AG20443 (cell line): ENCODE data around the gene SLC5A6.

Source experiments
- DNase-seq: peaks from one replicate; pipeline ENCODE4 v3.0.0; 2012; ENCODE audit warnings: low spot score, mixed read lengths

Gene SLC5A6

DNA sequence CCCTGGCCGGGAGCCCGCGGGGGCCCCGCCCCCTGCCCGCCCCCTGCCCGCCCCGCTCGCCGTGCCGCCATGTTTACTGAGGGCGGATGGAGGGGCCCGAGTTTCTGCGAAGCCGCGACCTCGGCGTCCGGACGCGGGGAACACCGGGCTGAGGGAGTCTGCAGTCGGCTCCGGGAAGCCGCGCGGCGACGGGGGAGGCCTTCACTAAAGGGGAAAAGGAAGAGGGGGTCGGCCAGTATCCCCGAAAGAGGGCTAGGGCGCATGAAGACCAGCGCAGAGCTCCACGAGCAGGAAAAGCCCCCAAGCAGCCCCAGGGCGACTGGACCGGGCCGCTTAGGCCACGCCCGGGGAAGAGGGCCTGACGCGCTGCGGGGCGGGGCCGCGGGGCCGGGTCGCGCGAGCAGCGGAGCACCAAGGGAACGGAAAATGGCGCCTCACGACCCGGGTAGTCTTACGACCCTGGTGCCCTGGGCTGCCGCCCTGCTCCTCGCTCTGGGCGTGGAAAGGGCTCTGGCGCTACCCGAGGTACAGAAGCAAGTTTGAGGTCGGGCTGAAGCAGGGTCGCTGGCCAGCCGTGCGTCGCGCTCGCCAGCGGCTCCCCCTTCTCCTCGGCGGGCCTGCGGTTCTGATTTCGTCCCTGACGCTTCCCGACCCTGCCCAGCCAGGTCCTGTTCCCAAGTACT is at the start of gene SLC5A6, which contains the start of gene ATRAID:
SLC5A6 (minus strand) TSS at position 326 of the 683 bp plus-strand sequence. CDS start 4,618 bp downstream, outside the sequence.
ATRAID (plus strand) TSS at position 99 of the 683 bp plus-strand sequence; CDS start at position 427, 328 bp downstream.
- peak; percentile 98 for DNase-seq

- DNase-seq, result no peak
These were observed 49.3 kb upstream of the SLC5A6 start for GRCh38 chr2:27261241-27261925.

DNA sequence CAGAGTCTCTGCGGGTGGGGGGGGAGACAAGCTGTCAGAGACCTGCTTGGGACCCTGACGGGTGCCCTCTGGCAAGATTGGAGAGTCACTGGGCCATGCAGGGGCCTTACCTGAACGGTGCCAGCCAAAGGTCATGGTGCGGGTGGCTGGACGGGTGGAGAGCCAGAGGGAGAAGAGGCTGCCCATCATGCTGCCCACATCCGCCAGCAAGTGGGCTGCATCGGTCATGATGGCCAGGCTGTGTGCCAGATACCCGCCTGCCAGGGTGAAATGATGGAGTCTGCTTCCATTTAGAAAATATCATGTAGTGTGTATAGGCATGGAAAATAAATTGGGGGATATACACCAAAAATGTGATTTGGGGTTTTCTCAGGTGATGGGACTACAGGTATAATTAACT is 46.0 kb upstream of the SLC5A6 start:
- DNase-seq, result no peak

- no peak for DNase-seq
These were observed 44.9 kb upstream of the SLC5A6 start for GRCh38 chr2:27256855-27257454.

DNA sequence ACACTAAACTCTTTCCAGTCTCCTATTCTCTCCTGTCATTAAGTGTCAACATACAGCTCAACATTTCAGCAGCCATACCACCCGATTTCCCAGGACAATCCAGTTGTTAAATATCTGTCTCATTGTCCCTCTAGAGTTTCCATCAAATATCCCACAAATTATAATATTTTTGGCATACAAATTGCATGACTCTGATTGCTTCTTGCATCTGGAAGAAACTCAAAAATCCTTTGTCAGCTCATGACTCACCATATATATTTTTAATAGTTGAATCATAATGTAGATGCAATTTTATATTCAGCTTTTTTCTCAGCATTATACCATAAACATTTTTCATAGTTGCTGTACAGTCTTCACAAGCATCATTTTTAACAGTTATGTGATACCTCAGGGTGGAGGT is 43.6 kb upstream of the SLC5A6 start:
- DNase-seq, result peak; percentile 59

GRCh38 chr2:27255187-27255586 is 43.1 kb upstream of the SLC5A6 start:
- no peak for DNase-seq

- no peak for DNase-seq
These were observed 39.7 kb upstream of the SLC5A6 start for GRCh38 chr2:27251766-27252165.

DNA sequence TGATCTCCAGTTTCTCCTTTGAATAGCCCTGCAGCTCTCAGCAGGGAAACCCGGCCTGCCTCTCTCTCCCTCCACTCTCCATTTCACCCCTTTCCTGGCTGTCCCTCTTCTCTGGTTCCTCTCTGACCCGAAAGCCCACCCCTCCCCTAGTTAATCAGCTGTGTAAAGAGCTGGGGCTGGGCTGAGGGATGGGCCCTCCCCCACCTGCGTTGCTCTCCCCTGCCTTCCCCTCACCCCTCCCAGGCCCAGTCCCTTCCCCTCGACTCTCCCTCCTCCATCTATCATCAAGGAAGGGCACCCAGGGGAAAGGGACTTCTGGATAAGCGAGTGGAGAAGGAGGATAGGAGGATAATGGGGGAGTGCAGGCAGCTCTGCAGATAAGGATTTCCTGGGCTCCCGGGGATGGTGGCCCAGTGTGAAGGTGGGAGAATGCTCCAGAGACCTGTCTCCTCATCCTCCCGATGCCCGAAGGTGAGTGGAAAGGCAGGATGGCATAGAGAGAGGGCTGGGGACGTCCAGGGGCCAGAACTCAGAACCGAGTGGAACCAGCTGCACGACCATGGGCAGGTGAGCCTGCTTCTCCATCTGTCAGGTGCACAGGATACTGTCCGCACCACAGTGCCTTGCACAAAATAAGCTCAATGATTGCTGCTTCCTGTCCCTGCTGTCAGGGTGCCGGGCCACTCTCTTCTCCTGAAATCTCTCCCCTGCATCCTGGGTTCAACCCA is 38.7 kb upstream of the SLC5A6 start:
- DNase-seq, result no peak

GRCh38 chr2:27249891-27250651 is 38.0 kb upstream of the SLC5A6 start:
- peak; percentile 85 for DNase-seq

- DNase-seq, result no peak
These were observed 37.3 kb upstream of the SLC5A6 start for GRCh38 chr2:27249159-27249890.

DNA sequence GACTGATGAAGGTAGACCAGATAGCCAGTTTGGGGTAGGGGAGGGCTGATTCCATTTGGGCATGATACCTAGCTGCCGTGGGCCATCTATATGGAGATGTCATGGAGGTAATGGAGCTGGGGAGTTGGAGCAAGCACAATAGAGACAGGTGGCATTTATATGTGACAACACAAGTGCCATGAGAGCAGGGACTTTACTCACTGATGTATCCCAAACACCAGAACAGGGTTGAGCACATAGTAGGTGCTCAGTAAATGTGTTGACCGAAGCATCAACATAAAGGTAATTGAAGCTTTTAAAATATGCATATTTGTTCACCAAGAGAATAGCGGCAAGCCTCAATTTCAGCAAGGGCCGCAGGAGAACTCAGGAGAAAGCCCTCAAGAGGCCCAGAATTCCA is 35.8 kb upstream of the SLC5A6 start:
- DNase-seq, result no peak

- no peak for DNase-seq
These were observed 33.6 kb upstream of the SLC5A6 start for GRCh38 chr2:27245626-27246025.

DNA sequence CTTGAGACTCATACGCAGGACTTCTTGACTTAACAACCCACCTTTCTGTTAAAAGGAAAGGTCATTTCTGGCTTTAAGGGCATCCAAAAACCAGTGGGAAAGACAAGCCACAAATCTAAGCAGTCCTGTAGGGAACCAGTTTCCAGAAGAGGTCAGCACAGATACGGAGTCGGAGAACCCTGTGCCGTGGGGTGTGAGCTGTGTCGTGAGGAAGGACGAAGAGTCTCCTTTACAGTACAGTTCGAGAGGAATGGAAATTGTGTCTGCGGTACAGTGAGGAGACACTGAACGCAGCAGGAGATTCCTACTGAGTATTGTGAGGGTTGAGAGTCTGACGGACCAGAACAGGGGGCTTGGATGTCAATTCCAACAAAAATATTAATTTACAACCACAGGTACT is 33.0 kb upstream of the SLC5A6 start:
- no peak for DNase-seq

DNA sequence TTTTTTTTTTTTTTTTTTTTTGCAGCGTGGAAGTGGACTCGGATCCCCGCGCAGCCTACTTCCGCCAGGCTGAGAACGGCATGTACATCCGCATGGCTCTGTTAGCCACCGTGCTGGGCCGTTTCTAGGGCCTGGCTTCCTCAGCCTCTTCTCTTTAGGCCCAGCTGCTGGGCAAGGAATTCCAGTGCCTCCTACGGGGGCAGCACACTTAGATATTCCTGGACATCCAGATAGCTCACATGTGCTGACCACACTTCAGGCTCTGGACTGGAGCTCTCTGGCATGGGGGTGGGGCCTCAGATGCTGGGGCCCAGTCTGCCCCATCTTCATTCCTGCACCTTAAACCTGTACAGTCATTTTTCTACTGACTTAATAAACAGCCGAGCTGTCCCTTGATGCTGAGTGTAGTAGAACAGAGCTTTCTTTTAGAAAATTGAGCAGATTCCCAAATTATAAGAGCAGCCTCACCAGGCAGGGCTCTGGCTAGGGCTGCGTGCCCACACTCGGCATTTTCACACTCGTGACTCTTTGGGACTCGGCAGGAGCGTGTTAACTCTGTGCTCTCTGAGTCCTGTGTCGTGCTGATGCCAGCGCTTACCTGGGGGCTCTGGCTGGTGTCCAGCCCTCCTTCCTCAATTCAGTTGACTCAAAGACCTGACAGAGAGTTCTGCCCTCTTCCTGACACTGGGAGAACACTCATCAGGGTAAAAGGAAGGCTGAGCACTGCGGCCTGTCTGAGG is 31.5 kb upstream of the SLC5A6 start:
- no peak for DNase-seq

- DNase-seq, result no peak
These were observed 30.5 kb upstream of the SLC5A6 start for GRCh38 chr2:27242614-27242951.

DNA sequence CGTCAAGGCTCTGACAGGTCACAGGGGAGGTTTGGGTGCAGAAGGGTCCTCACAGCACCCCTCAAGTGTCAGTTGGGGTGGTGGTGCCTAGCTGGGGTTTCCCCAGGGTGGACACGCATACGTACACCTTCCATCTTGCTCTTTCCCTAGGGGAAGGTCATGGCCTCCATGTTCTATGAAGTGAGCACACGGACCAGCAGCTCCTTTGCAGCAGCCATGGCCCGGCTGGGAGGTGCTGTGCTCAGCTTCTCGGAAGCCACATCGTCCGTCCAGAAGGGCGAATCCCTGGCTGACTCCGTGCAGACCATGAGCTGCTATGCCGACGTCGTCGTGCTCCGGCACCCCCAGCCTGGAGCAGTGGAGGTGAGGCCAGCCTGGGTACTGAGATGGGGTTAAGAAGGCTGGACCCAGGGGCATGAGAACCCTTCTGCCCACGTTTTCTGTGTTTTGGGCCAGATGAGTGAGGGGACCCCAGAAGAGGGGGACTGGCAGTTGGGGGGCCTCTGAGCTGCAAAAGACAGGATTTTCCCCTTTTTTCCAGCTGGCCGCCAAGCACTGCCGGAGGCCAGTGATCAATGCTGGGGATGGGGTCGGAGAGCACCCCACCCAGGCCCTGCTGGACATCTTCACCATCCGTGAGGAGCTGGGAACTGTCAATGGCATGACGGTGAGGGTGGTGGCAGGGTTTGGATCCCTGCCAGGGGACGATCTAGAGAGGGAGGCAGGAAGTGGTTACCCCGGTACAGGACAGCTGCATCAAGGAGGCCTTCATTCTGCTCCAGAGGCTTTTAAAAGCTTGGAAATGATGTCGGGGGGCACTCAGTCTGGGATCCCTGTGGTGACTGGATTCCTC is 29.9 kb upstream of the SLC5A6 start:
- DNase-seq, result no peak

- DNase-seq, result no peak
These were observed 28.3 kb upstream of the SLC5A6 start for GRCh38 chr2:27240406-27240805.

GRCh38 chr2:27238976-27239375 is 26.9 kb upstream of the SLC5A6 start:
- no peak for DNase-seq

- DNase-seq, result no peak
These were observed 25.4 kb upstream of the SLC5A6 start for GRCh38 chr2:27237341-27237945.
